Sigmoid colon (tissue), 7 donors: ENCODE results near the gene TMEM43. TPM values are rescaled to one million over a fixed set of nuclear protein-coding genes. Genes with fewer than 3 reads are reported as not detected.

Experiments
- DNase-seq: peaks from one replicate; pipeline ENCODE4 v3.0.0-alpha.2; 2019
- H3K27ac ChIP-seq, 4 donors: fragments of 200-600 bp; sonication (generic); one replicate each; pipeline ENCODE4 v1.5.1; 2016 to 2019; ENCODE audit warnings: mild to moderate bottlenecking in 1 of 4
- H3K27me3 ChIP-seq, 3 donors: fragments of 200-600 bp; sonication (generic); one replicate each; pipeline ENCODE4 v1.5.1; 2019; ENCODE audit warnings: mild to moderate bottlenecking in 1 of 3
- H3K36me3 ChIP-seq, 4 donors: fragments of 200-600 bp; sonication (generic); one replicate each; pipeline ENCODE4 v1.5.1; 2016 to 2019
- H3K4me1 ChIP-seq, 4 donors: fragments of 200-600 bp; sonication (generic); one replicate each; pipeline ENCODE4 v1.5.1; 2017 to 2019
- H3K4me3 ChIP-seq, 4 donors: fragments of 200-600 bp; sonication (generic); one replicate each; pipeline ENCODE4 v1.5.1; 2017 to 2019; ENCODE audit warnings: mild to moderate bottlenecking in 2 of 4, moderate library complexity in 1 of 4
- H3K9me3 ChIP-seq, 4 donors: fragments of 200-600 bp in 3 of 4; sonication (generic) in 3 of 4; one replicate each; pipeline versions ENCODE4 v1.5.1 to v1.6.1; 2013 to 2019
- CTCF ChIP-seq, 4 experiments: fragments of 450-650 bp in 3 of 4; fragments of 200-600 bp in 1 of 4; IDR thresholded peaks; one replicate each; pipeline ENCODE4 v1.5.1; 2016 to 2019; ENCODE audit warnings: antibody characterized with exemption in 4 of 4, mild to moderate bottlenecking in 3 of 4, moderate library complexity in 2 of 4
- EP300 ChIP-seq, 4 donors: sonication (generic); formaldehyde crosslinking; IDR thresholded peaks; one replicate each; pipeline ENCODE4 v1.6.1; 2017; ENCODE audit warnings: antibody characterized with exemption in 4 of 4
- POLR2A ChIP-seq, 2 donors: fragments of 450-650 bp; IDR thresholded peaks; one replicate each; pipeline ENCODE4 v1.6.1; 2016; ENCODE audit warnings: antibody characterized with exemption in 2 of 2, mild to moderate bottlenecking in 2 of 2, moderate library complexity in 2 of 2
- POLR2AphosphoS5 ChIP-seq, 4 donors: sonication (generic); formaldehyde crosslinking; IDR thresholded peaks; one replicate each; pipeline ENCODE4 v1.6.1; 2017; ENCODE audit warnings: antibody characterized with exemption in 4 of 4
- WGBS, 2 donors: extraction: QIAGEN DNeasy Blood & Tissue Kit; methylation state at CpG; one replicate each; pipeline ENCODE4 v1.1.7; 2013; 5-methylcytosine and 5-hydroxymethylcytosine counted together
- intact Hi-C: fragments of 100-400 bp; cut with DNase I; formaldehyde crosslinking; loops from one replicate; pipeline ENCODE4 v1.15.1; 2023
- polyA plus RNA-seq, 3 donors: library from polyadenylated mRNA; stranded (reverse); fragments of 200-250 nt; gene quantifications; one replicate each; pipeline ENCODE4 v1.2.3, GENCODE V29; 2013
- total RNA-seq, 4 donors: library from RNA; depleted of rRNA; stranded (reverse); fragments of >200 nt; gene quantifications; one replicate each; pipeline ENCODE4 v1.1.0, GENCODE V29; 2016
- donor health status: healthy with polysubstance abuse.
- donor health status: Bipolar disorder and iron deficiency.
- donor health status: healthy.

TMEM43 gene
- total and polyA plus RNA-seq, 7 donors = 6.0 to 88.3 (median 68.0) TPM

- intact Hi-C loops = no loop called here
- Histone ChIP-seq H3K36me3 (peaks cover 50 to 75% (median 64%) of the 10 kb centered on the region in 4 donors), H3K4me1 (peaks cover 0 to 28% (median 23%) of the 10 kb centered on the region in 4 donors), H3K9me3 (no peaks in the 10 kb centered on the region), H3K27me3 (no peaks in the 10 kb centered on the region), H3K27ac (no peak overlapping the region), H3K4me3 (no peak overlapping the region)
- TF ChIP-seq POLR2AphosphoS5 (IDR thresholded peaks at IDR 0.05) = no peak
- no peak for DNase-seq
- 97 to 98% methylated on average over 12 of the region's 12 CpGs for WGBS, 2 donors
Measured at GRCh38 chr3:14130707-14131106, 5.9 kb downstream of the TMEM43 start.

- Histone ChIP-seq H3K27ac (no peak overlapping the region), H3K9me3 (no peaks in the 10 kb centered on the region), H3K4me1 (peaks cover 0 to 24% (median 19%) of the 10 kb centered on the region in 4 donors), H3K4me3 (no peak overlapping the region), H3K36me3 (peaks cover 53 to 80% (median 64%) of the 10 kb centered on the region in 4 donors), H3K27me3 (no peaks in the 10 kb centered on the region)
- intact Hi-C loops = no loop called here
- TF ChIP-seq POLR2AphosphoS5 (IDR thresholded peaks at IDR 0.05) (no peak), EP300 (IDR thresholded peaks at IDR 0.05) (no peak), POLR2A (IDR thresholded peaks at IDR 0.05) (no peak), CTCF (IDR thresholded peaks at IDR 0.05) (no peak)
- 79 to 95% methylated on average over 5 of the region's 5 CpGs for WGBS, 2 donors
- no peak for DNase-seq
Measured at GRCh38 chr3:14131134-14131533, 6.3 kb downstream of the TMEM43 start.

GRCh38 chr3:14132120-14132519, 7.3 kb downstream of the TMEM43 start:
- Histone ChIP-seq H3K4me1 (peaks cover 0 to 14% (median 10%) of the 10 kb centered on the region in 4 donors), H3K27me3 (no peaks in the 10 kb centered on the region), H3K36me3 (peaks cover 59 to 90% (median 66%) of the 10 kb centered on the region in 4 donors), H3K27ac (no peak overlapping the region), H3K9me3 (no peaks in the 10 kb centered on the region), H3K4me3 (no peak overlapping the region)
- intact Hi-C loops = no loop called here
- WGBS, 2 donors = 94 to 95% methylated on average over 8 of the region's 8 CpGs
- DNase-seq = no peak
- no peak for TF ChIP-seq POLR2A (IDR thresholded peaks at IDR 0.05)
- TF ChIP-seq CTCF (IDR thresholded peaks at IDR 0.05) = no peak
- TF ChIP-seq EP300 (IDR thresholded peaks at IDR 0.05) = no peak
- TF ChIP-seq POLR2AphosphoS5 (IDR thresholded peaks at IDR 0.05) = no peak

GRCh38 chr3:14132689-14133088, 7.8 kb downstream of the TMEM43 start:
- 60 to 90% methylated on average over 6 of the region's 6 CpGs for WGBS, 2 donors
- no peak overlapping the region for H3K4me3 ChIP-seq
- intact Hi-C loops = no loop called here
- no peak overlapping the region for H3K27ac ChIP-seq
- peaks cover 59 to 95% (median 69%) of the 10 kb centered on the region in 4 donors for H3K36me3 ChIP-seq
- no peak for DNase-seq
- H3K27me3 ChIP-seq = no peaks in the 10 kb centered on the region
- peaks cover 0 to 9% (median 6%) of the 10 kb centered on the region in 4 donors for H3K4me1 ChIP-seq
- no peak for TF ChIP-seq EP300 (IDR thresholded peaks at IDR 0.05)
- no peak for TF ChIP-seq POLR2A (IDR thresholded peaks at IDR 0.05)
- TF ChIP-seq CTCF (IDR thresholded peaks at IDR 0.05) = no peak
- TF ChIP-seq POLR2AphosphoS5 (IDR thresholded peaks at IDR 0.05) = no peak
- H3K9me3 ChIP-seq = no peaks in the 10 kb centered on the region

- Histone ChIP-seq H3K9me3 (no peaks in the 10 kb centered on the region), H3K4me1 (peaks cover 0 to 4% (median 1%) of the 10 kb centered on the region in 4 donors), H3K36me3 (peaks cover 59 to 97% (median 72%) of the 10 kb centered on the region in 4 donors), H3K4me3 (no peak overlapping the region), H3K27me3 (no peaks in the 10 kb centered on the region), H3K27ac (no peak overlapping the region)
- no peak for DNase-seq
- TF ChIP-seq POLR2AphosphoS5 (IDR thresholded peaks at IDR 0.05) (no peak), CTCF (IDR thresholded peaks at IDR 0.05) (no peak), POLR2A (IDR thresholded peaks at IDR 0.05) (no peak), EP300 (IDR thresholded peaks at IDR 0.05) (no peak)
- intact Hi-C loops = no loop called here
- 30 to 71% methylated on average over 10 of the region's 10 CpGs for WGBS, 2 donors
Measured at GRCh38 chr3:14133188-14133800, 8.4 kb downstream of the TMEM43 start.
